HepG2 (cell line): ENCODE results near the gene NOXA1. TPM values are rescaled to one million over a fixed set of nuclear protein-coding genes. Genes with fewer than 3 reads are reported as not detected.

ENCODE experiments used
- ATM ChIP-seq: fragments of 450-650 bp; IDR thresholded peaks from 2 replicates; pipeline ENCODE4 v1.7.1; 2017; ENCODE audit warnings: mild to moderate bottlenecking, borderline replicate concordance
- CEBPG ChIP-seq: IDR thresholded peaks from 2 replicates; pipeline ENCODE4 v1.6.1; 2016
- CREM ChIP-seq, 2 experiments: sonication (generic) in 1 of 2; formaldehyde crosslinking in 1 of 2; IDR thresholded peaks; 2 replicates each; pipeline versions ENCODE4 v1.4.0 to v1.6.1; 2016 to 2020; ENCODE audit warnings: antibody characterized with exemption in 1 of 2, mild to moderate bottlenecking in 1 of 2, missing genetic modification reagents in 1 of 2
- DZIP1 ChIP-seq: sonication (generic); formaldehyde crosslinking; IDR thresholded peaks from 2 replicates; pipeline ENCODE4 v1.5.0; 2020; ENCODE audit warnings: mild to moderate bottlenecking, missing genetic modification reagents
- KDM1A ChIP-seq: IDR thresholded peaks from 2 replicates; pipeline ENCODE4 v1.6.1; 2016; ENCODE audit warnings: missing compliant biosample characterization
- MBD4 ChIP-seq: IDR thresholded peaks from 2 replicates; pipeline ENCODE4 v1.6.1; 2012; ENCODE audit warnings: low read length, inconsistent platforms, borderline replicate concordance
- NFAT5 ChIP-seq: sonication (generic); formaldehyde crosslinking; IDR thresholded peaks from 2 replicates; pipeline ENCODE4 v1.4.0; 2020; ENCODE audit warnings: missing genetic modification reagents
- NR2F2 ChIP-seq: IDR thresholded peaks from 2 replicates; pipeline ENCODE4 v1.6.1; 2012; ENCODE audit warnings: low read depth, inconsistent platforms, borderline replicate concordance
- PBX3 ChIP-seq: sonication (generic); formaldehyde crosslinking; IDR thresholded peaks from 2 replicates; pipeline ENCODE4 v1.8.1; 2023; ENCODE audit warnings: missing genetic modification reagents, inconsistent platforms, borderline replicate concordance
- SMARCE1 ChIP-seq: fragments of 450-650 bp; IDR thresholded peaks from 2 replicates; pipeline ENCODE4 v1.6.1; 2017; ENCODE audit warnings: borderline replicate concordance
- WIZ ChIP-seq: sonication (generic); formaldehyde crosslinking; IDR thresholded peaks from 2 replicates; pipeline ENCODE4 v1.5.1; 2020; ENCODE audit warnings: mild to moderate bottlenecking, missing genetic modification reagents
- ZNF12 ChIP-seq: sonication (generic); formaldehyde crosslinking; IDR thresholded peaks from 2 replicates; pipeline ENCODE4 v1.5.0; 2020; ENCODE audit warnings: missing genetic modification reagents
- ZNF549 ChIP-seq: sonication (generic); formaldehyde crosslinking; IDR thresholded peaks from 2 replicates; pipeline ENCODE4 v1.5.0; 2020; ENCODE audit warnings: missing genetic modification reagents
- ZNF615 ChIP-seq: sonication (generic); formaldehyde crosslinking; IDR thresholded peaks from 2 replicates; pipeline ENCODE4 v1.5.0; 2020; ENCODE audit warnings: mild to moderate bottlenecking, missing genetic modification reagents, borderline replicate concordance
- ZNF709 ChIP-seq: sonication (generic); formaldehyde crosslinking; IDR thresholded peaks from 2 replicates; pipeline ENCODE4 v1.5.0; 2020; ENCODE audit warnings: mild to moderate bottlenecking, missing genetic modification reagents
- polyA plus RNA-seq, 8 experiments: library from polyadenylated mRNA; depleted of rRNA in 3 of 8; stranded (reverse) in 7 of 8; unstranded in 1 of 8; fragments of >200 nt; fragmentation: Illumina TruSeq in 4 of 8; extraction: Trizol in 4 of 8; gene quantifications; 2 replicates each; pipeline versions ENCODE4 v1.2.1 to v1.2.3, GENCODE V29; 2011 to 2016; ENCODE audit warnings: low read depth in 4 of 8, missing spikeins in 1 of 8, mixed read lengths in 1 of 8; ENCODE audit not compliant: insufficient read depth in 1 of 8
- total RNA-seq, 5 experiments: library from RNA; depleted of rRNA; stranded (reverse); fragments of >200 nt; fragmentation: Illumina TruSeq; extraction: Trizol; gene quantifications; 2 replicates each; pipeline ENCODE4 v1.2.3, GENCODE V29; 2016; ENCODE audit warnings: low read depth in 1 of 5

The NOXA1 gene
- total and polyA plus RNA-seq, 2 of the 13 experiments (the other 11 are each of a cell fraction or from before 2014, with no cell fraction given): 0.78 to 1.2 TPM

- TF ChIP-seq NFAT5 (no peak), PBX3 (no peak), ATM (no peak), MBD4 (no peak), DZIP1 (CRISPR knock-in tag) (no peak), ZNF12 (CRISPR knock-in tag) (no peak), NR2F2 (0 out of 2 replicates have a peak, but pooled peaks have one; percentile 3), CREM (IDR thresholded peaks at IDR 0.05) (no peak), CREM (CRISPR knock-in tag; IDR thresholded peaks at IDR 0.05) (0 out of 2 replicates have a peak, but pooled peaks have one; percentile 16), CEBPG (no peak), ZNF549 (CRISPR knock-in tag) (no peak), ZNF709 (CRISPR knock-in tag) (no peak), SMARCE1 (no peak), ZNF615 (CRISPR knock-in tag) (no peak), WIZ (no peak), KDM1A (CRISPR knock-in tag) (0 out of 2 replicates have a peak, but pooled peaks have one; percentile 17)
Measured at GRCh38 chr9:137422604-137423513, at the start of gene NOXA1, which contains the start of gene EXD3 (continued).
